Lung (tissue), 13 donors: ENCODE results near the gene PTCH2. TPM values are rescaled to one million over a fixed set of nuclear protein-coding genes. Genes with fewer than 3 reads are reported as not detected.

Source experiments
- ATAC-seq: fragments of 200-7000 bp; cut with Tn5 transposase; one replicate; pipeline ENCODE4 v1.9.1; 2020; ENCODE audit warnings: moderate number of reproducible peaks; ENCODE audit not compliant: insufficient read depth, low FRiP score
- DNase-seq, 3 donors: peaks; one replicate each; pipeline ENCODE4 v3.0.0-alpha.2; 2013 to 2017
- H3K27ac ChIP-seq, 2 donors: one replicate each; pipeline ENCODE4 v1.5.1; 2013; ENCODE audit warnings: mild to moderate bottlenecking in 2 of 2, moderate library complexity in 2 of 2, control low read depth in 1 of 2, inconsistent platforms in 1 of 2, low read depth in 1 of 2, low read length in 1 of 2
- H3K27me3 ChIP-seq, 3 donors: one replicate each; pipeline ENCODE4 v1.5.1; 2013; ENCODE audit warnings: low read length in 2 of 3; ENCODE audit not compliant: control insufficient read depth in 3 of 3, insufficient read depth in 3 of 3
- H3K36me3 ChIP-seq, 4 donors: one replicate each; pipeline ENCODE4 v1.5.1; 2013; ENCODE audit warnings: low read length in 4 of 4, mild to moderate bottlenecking in 1 of 4, moderate library complexity in 1 of 4; ENCODE audit not compliant: control insufficient read depth in 4 of 4, insufficient read depth in 4 of 4
- H3K4me1 ChIP-seq, 5 donors: one replicate each; pipeline ENCODE4 v1.5.1; 2013; ENCODE audit warnings: low read length in 5 of 5, mild to moderate bottlenecking in 2 of 5, moderate library complexity in 1 of 5; ENCODE audit not compliant: control insufficient read depth in 5 of 5, insufficient read depth in 5 of 5
- H3K4me3 ChIP-seq: one replicate; pipeline ENCODE4 v1.5.1; 2013; ENCODE audit warnings: mild to moderate bottlenecking, control low read depth, moderate library complexity
- H3K9ac ChIP-seq, 2 donors: one replicate each; pipeline ENCODE4 v1.5.1; 2013; ENCODE audit warnings: low read length in 2 of 2, control low read depth in 1 of 2; ENCODE audit not compliant: insufficient read depth in 1 of 2
- H3K9me3 ChIP-seq, 4 donors: one replicate each; pipeline ENCODE4 v1.5.1; 2013; ENCODE audit warnings: low read length in 3 of 4, mild to moderate bottlenecking in 1 of 4, moderate library complexity in 1 of 4; ENCODE audit not compliant: control insufficient read depth in 4 of 4, insufficient read depth in 3 of 4
- CTCF ChIP-seq: IDR thresholded peaks from 2 replicates; pipeline ENCODE4 v1.5.1; 2012; ENCODE audit warnings: mild to moderate bottlenecking; ENCODE audit errors: control extremely low read depth, extremely low read depth
- WGBS, 2 donors: extraction: QIAGEN DNeasy Blood & Tissue Kit; methylation state at CpG; one replicate each; pipeline ENCODE4 v1.1.7; 2013; 5-methylcytosine and 5-hydroxymethylcytosine counted together
- polyA plus RNA-seq, 2 donors: library from polyadenylated mRNA; stranded (reverse); fragments of 200-250 nt; gene quantifications; one replicate each; pipeline ENCODE4 v1.2.1, GENCODE V29; 2013
- small RNA-seq: library from RNA; depleted of rRNA; stranded (forward); fragments of <200 nt; gene quantifications from one replicate; pipeline ENCODE3, GENCODE V24; 2014; ENCODE audit warnings: low replicate concordance
- total RNA-seq, 2 donors: library from RNA; depleted of rRNA in 1 of 2; stranded (reverse); fragments of >200 nt in 1 of 2; gene quantifications; one replicate each; pipeline ENCODE4 v1.2.1, GENCODE V29; 2014 to 2021
- donor health status: control.
- donor health status: control.
- donor health status: Bipolar disorder and iron deficiency.
- donor health status: healthy.
- donor health status: DM: yes; HTN: yes; CAD: no.

The PTCH2 gene
- total and polyA plus RNA-seq, 4 donors = 0.37 to 1.7 (median 0.66) TPM

- TF ChIP-seq CTCF = no peak
- peaks cover 12 to 33% (median 28%) of the 10 kb centered on the region in 4 donors for H3K36me3 ChIP-seq
- no peaks in the 10 kb centered on the region for H3K27me3 ChIP-seq
- H3K9ac ChIP-seq = peak overlapping the region; percentile 86 to 93
- peak overlapping the region; percentile 94 to 97 for H3K27ac ChIP-seq
- H3K4me3 ChIP-seq = peak overlapping the region; percentile 94
- DNase-seq (no peak), ATAC-seq (peak; percentile 12)
- peaks cover 0 to 24% (median 13%) of the 10 kb centered on the region in 5 donors for H3K4me1 ChIP-seq
- WGBS, 2 donors = 7% methylated on average over 35 to 36 of the region's 36 CpGs
- no peaks in the 10 kb centered on the region for H3K9me3 ChIP-seq
These were observed 66.9 kb downstream of the PTCH2 start for GRCh38 chr1:44775930-44776729.

GRCh38 chr1:44775078-44775929 is 67.7 kb downstream of the PTCH2 start, which contains the start of gene RPS8:
Gene RPS8, plus strand, starts transcription at chr1:44775540. Its CDS starts 57 bp downstream, at chr1:44775597.
- Histone ChIP-seq H3K27ac (peak within 1 kb of the TSS; percentile 94 to 97), H3K27me3 (no peaks in the 10 kb centered on the region), H3K9me3 (no peaks in the 10 kb centered on the region), H3K9ac (peak within 1 kb of the TSS; percentile 98 to 99), H3K4me1 (peaks cover 0 to 24% (median 13%) of the 10 kb centered on the region in 5 donors), H3K36me3 (peaks cover 12 to 27% (median 24%) of the 10 kb centered on the region in 4 donors), H3K4me3 (peak within 1 kb of the TSS; percentile 94)
- no peak for TF ChIP-seq CTCF
- DNase-seq (peak; percentile 94 to 98 (median 97)), ATAC-seq (peak; percentile 89)
- 0% methylated on average over 65 of the region's 65 CpGs for WGBS, 2 donors

Small RNAs within 50 kb of the gene (small RNA-seq; reads per million reads assigned to genes)
- gene AL136380.1 (not detected), gene SNORD38A (98.3 reads per million, percentile 98 among the genes with 10 or more reads in this experiment), gene SNORD38B (not detected), gene SNORD46 (2,945 reads per million, percentile 100 among the genes with 10 or more reads in this experiment), gene SNORD55 (not detected)

Other genes starting within 250 kb of the PTCH2 start
- gene TMEM53, start 168.8 kb downstream of the PTCH2 start, total RNA-seq = 10 to 100 TPM in 1 of 2 donors, 1 to 10 TPM in 1; 7.1 to 26.4 TPM
- gene TMEM53, start 168.8 kb downstream of the PTCH2 start, polyA plus RNA-seq = 10 to 100 TPM; 16.2 to 20.6 TPM
- gene ARMH1, start 168.5 kb downstream of the PTCH2 start, total RNA-seq = 10 to 100 TPM in 1 of 2 donors, 1 to 10 TPM in 1; 9.7 to 16.7 TPM
- gene ARMH1, start 168.5 kb downstream of the PTCH2 start, polyA plus RNA-seq = 10 to 100 TPM; 26.0 to 35.3 TPM
- not detected for gene RNU5D-1, start 112.1 kb downstream of the PTCH2 start, total RNA-seq
- not detected for gene RNU5D-1, start 112.1 kb downstream of the PTCH2 start, polyA plus RNA-seq
- gene KIF2C, start 103.4 kb downstream of the PTCH2 start, total RNA-seq = 1 to 10 TPM; 1.5 to 3.5 TPM
- gene KIF2C, start 103.4 kb downstream of the PTCH2 start, polyA plus RNA-seq = 1 to 10 TPM; 1.5 to 2.7 TPM
- gene RPS8, start 67.7 kb downstream of the PTCH2 start, total RNA-seq = 1,000 to 10,000 TPM; 1,445 to 1,832 TPM
- 1,000 to 10,000 TPM; 1,551 to 3,558 TPM for gene RPS8, start 67.7 kb downstream of the PTCH2 start, polyA plus RNA-seq
- 1 to 10 TPM in 1 of 2 donors, under 1 TPM in 1; 0.23 to 1.4 TPM for gene BEST4, start 55.1 kb downstream of the PTCH2 start, total RNA-seq
- gene BEST4, start 55.1 kb downstream of the PTCH2 start, polyA plus RNA-seq = under 1 TPM; 0.33 to 0.79 TPM
- 10 to 100 TPM; 16.9 to 45.3 TPM for gene PLK3, start 42.9 kb downstream of the PTCH2 start, total RNA-seq
- gene PLK3, start 42.9 kb downstream of the PTCH2 start, polyA plus RNA-seq = 10 to 100 TPM; 28.7 to 78.5 TPM
- gene DYNLT4, start 35.9 kb downstream of the PTCH2 start, total RNA-seq = 10 to 100 TPM in 1 of 2 donors, 1 to 10 TPM in 1; 1.7 to 13.0 TPM
- gene DYNLT4, start 35.9 kb downstream of the PTCH2 start, polyA plus RNA-seq = 1 to 10 TPM; 2.3 to 6.1 TPM
- gene BTBD19, start 34.7 kb downstream of the PTCH2 start, total RNA-seq = 10 to 100 TPM in 1 of 2 donors, 1 to 10 TPM in 1; 7.0 to 20.0 TPM
- 10 to 100 TPM in 1 of 2 donors, 1 to 10 TPM in 1; 5.6 to 13.8 TPM for gene BTBD19, start 34.7 kb downstream of the PTCH2 start, polyA plus RNA-seq
- 10 to 100 TPM; 18.8 to 26.1 TPM for gene EIF2B3, start 143.3 kb upstream of the PTCH2 start, total RNA-seq
- 10 to 100 TPM; 14.9 to 25.0 TPM for gene EIF2B3, start 143.3 kb upstream of the PTCH2 start, polyA plus RNA-seq
- 10 to 100 TPM; 21.9 to 46.7 TPM for gene HECTD3, start 168.1 kb upstream of the PTCH2 start, total RNA-seq
- 10 to 100 TPM; 26.2 to 35.9 TPM for gene HECTD3, start 168.1 kb upstream of the PTCH2 start, polyA plus RNA-seq
- gene UROD, start 169.0 kb upstream of the PTCH2 start, total RNA-seq = 10 to 100 TPM; 65.8 to 71.6 TPM
- gene UROD, start 169.0 kb upstream of the PTCH2 start, polyA plus RNA-seq = 10 to 100 TPM; 82.4 to 85.9 TPM